ENCODE results near the gene OXSR1. TPM values are rescaled to one million over a fixed set of nuclear protein-coding genes. Genes with fewer than 3 reads are reported as not detected.

The OXSR1 gene
- 35.1 TPM for total RNA-seq (2021; ENCODE audit: unreplicated experiment)
- 16.8 and 18.9 TPM in 2 replicates for polyA plus RNA-seq (2012)
- percentile 91 among the genes with signal in this experiment for Bru-seq, nascent RNA
- BruChase-seq, experiment 1, labeled RNA remaining after a 6-hour chase: percentile 81 among the genes with signal in this experiment
- percentile 83 among the genes with signal in this experiment for BruChase-seq, experiment 2, labeled RNA remaining after a 2-hour chase
- long read RNA-seq, full-length matches to known transcripts: 25 of 53 reads
- long read RNA-seq, partial matches to known transcripts: 18 of 53 reads
- long read RNA-seq, other reads (novel, unspliced or antisense): 10 of 53 reads

- H3K9me2 ChIP-seq (ENCODE audit: insufficient read depth): no peaks in the 10 kb centered on the region
- H3K27ac ChIP-seq (ENCODE audit: low read depth, low read length): peak within 1 kb of the TSS; percentile 90
- peak; percentile 89 for ATAC-seq
- peaks cover 4% of the 10 kb centered on the region; the same call in 1 of the 2 replicates for H4K20me1 ChIP-seq (ENCODE audit: insufficient read depth)
- H2AFZ ChIP-seq (ENCODE audit: low read depth, low read length, poor library complexity, severe bottlenecking): no peak within 1 kb of the TSS
- BruUV-seq (replicated peaks): no TSS peak
- peak within 1 kb of the TSS; percentile 94 for H3K9ac ChIP-seq (ENCODE audit: low read length)
- H3K4me1 ChIP-seq (ENCODE audit: control insufficient read depth in 1 of 2, insufficient read depth in 2 of 2, low read length in 2 of 2): peaks cover 6 to 43% of the 10 kb centered on the region in 2 experiments; a peak in 3 of 4 replicates
- POLR2A ChIA-PET: interaction anchor here (0.6 to 2.4 kb wide), 11 partner anchors 9 to 315 kb away, joined by 3 to 19 read pairs (median 4); partner anchors contain the start of genes ACAA1 and MYD88
- no peaks in the 10 kb centered on the region for H3K27me3 ChIP-seq (ENCODE audit: insufficient read depth, low read length)
- peaks cover 48% of the 10 kb centered on the region for H3K79me2 ChIP-seq (ENCODE audit: insufficient read depth, low read length)
- no peaks in the 10 kb centered on the region for H3K9me3 ChIP-seq (ENCODE audit: control insufficient read depth in 1 of 2, insufficient read depth in 1 of 2, low read depth in 1 of 2, low read length in 2 of 2)
- CTCF ChIA-PET: interaction anchor here (0.7 to 2.0 kb wide), 3 partner anchors 11 to 28 kb away, joined by 3 to 9 read pairs (median 4); partner anchors contain the start of gene ACAA1
- DNase-seq (ENCODE audit: low read depth, low spot score): peak; percentile 100
- H3K4me3 ChIP-seq (replicated peaks in 1 of 2; ENCODE audit: low read depth in 1 of 2, low read length in 2 of 2): peak within 1 kb of the TSS; percentile 88 to 92
- H3K4me2 ChIP-seq (ENCODE audit: low read length): peak within 1 kb of the TSS; percentile 77
- H3K36me3 ChIP-seq (ENCODE audit: control insufficient read depth in 1 of 2, insufficient read depth in 2 of 2, low read length in 2 of 2): no peaks in the 10 kb centered on the region
- RAD21 ChIA-PET (ENCODE audit: low non-redundant PET in 1 of 2, low total read pairs in 2 of 2, uncharacterized antibody in 2 of 2, unreplicated experiment in 2 of 2): interaction anchor here in 1 of 2 experiments (0.7 to 0.8 kb wide), 2 partner anchors 28 to 609 kb away, joined by 3 to 5 read pairs; partner anchors contain the start of gene ACAA1
- intact Hi-C loops (cut with micrococcal nuclease): loop anchor here (2.0 kb wide), 1 partner anchor 28 kb away; the partner anchor contains the start of gene ACAA1
- peak; percentile 79 for TF ChIP-seq POLR2A (IDR thresholded peaks at IDR 0.05; ENCODE audit: borderline replicate concordance, extremely low read depth, insufficient read depth, insufficient read length)
- TF ChIP-seq RAD21 (IDR thresholded peaks at IDR 0.05; ENCODE audit: low read depth): no peak
- no peak for TF ChIP-seq SRF (IDR thresholded peaks at IDR 0.05; ENCODE audit: low read depth)
- peak; percentile 98 for TF ChIP-seq YY1 (IDR thresholded peaks at IDR 0.05; ENCODE audit: extremely low read depth, insufficient replicate concordance, low read depth, low read length)
- TF ChIP-seq ZFX (IDR thresholded peaks at IDR 0.05): no peak; the same call in 1 of the 2 replicates
- TF ChIP-seq SP1 (IDR thresholded peaks at IDR 0.05; ENCODE audit: low read depth): peak; percentile 96
- no peak for TF ChIP-seq JUND (IDR thresholded peaks at IDR 0.05)
- TF ChIP-seq CTCF (IDR thresholded peaks at IDR 0.05 in 2 of 3, conservative IDR thresholded peaks at IDR 0.05 in 1 of 3; ENCODE audit: borderline replicate concordance in 1 of 3, insufficient read depth in 1 of 3, low read depth in 2 of 3, low read length in 2 of 3): no peak
- TF ChIP-seq EGR1 (IDR thresholded peaks at IDR 0.05; ENCODE audit: low read depth): peak; percentile 91
- TF ChIP-seq CEBPB (IDR thresholded peaks at IDR 0.05; ENCODE audit: low read depth): no peak
- TF ChIP-seq, protein P1, sequence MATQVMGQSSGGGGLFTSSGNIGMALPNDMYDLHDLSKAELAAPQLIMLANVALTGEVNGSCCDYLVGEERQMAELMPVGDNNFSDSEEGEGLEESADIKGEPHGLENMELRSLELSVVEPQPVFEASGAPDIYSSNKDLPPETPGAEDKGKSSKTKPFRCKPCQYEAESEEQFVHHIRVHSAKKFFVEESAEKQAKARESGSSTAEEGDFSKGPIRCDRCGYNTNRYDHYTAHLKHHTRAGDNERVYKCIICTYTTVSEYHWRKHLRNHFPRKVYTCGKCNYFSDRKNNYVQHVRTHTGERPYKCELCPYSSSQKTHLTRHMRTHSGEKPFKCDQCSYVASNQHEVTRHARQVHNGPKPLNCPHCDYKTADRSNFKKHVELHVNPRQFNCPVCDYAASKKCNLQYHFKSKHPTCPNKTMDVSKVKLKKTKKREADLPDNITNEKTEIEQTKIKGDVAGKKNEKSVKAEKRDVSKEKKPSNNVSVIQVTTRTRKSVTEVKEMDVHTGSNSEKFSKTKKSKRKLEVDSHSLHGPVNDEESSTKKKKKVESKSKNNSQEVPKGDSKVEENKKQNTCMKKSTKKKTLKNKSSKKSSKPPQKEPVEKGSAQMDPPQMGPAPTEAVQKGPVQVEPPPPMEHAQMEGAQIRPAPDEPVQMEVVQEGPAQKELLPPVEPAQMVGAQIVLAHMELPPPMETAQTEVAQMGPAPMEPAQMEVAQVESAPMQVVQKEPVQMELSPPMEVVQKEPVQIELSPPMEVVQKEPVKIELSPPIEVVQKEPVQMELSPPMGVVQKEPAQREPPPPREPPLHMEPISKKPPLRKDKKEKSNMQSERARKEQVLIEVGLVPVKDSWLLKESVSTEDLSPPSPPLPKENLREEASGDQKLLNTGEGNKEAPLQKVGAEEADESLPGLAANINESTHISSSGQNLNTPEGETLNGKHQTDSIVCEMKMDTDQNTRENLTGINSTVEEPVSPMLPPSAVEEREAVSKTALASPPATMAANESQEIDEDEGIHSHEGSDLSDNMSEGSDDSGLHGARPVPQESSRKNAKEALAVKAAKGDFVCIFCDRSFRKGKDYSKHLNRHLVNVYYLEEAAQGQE (IDR thresholded peaks at IDR 0.05; ENCODE audit: low read depth): no peak
- peak; percentile 55; the same call in 1 of the 2 replicates for TF ChIP-seq SIN3A (IDR thresholded peaks at IDR 0.05; ENCODE audit: low read depth)
- TF ChIP-seq CBX3 (IDR thresholded peaks at IDR 0.05; ENCODE audit: low read depth): peak; percentile 86; the same call in 1 of the 2 replicates
- no peak for TF ChIP-seq EZH2 (IDR thresholded peaks at IDR 0.05)
- TF ChIP-seq, protein P2, sequence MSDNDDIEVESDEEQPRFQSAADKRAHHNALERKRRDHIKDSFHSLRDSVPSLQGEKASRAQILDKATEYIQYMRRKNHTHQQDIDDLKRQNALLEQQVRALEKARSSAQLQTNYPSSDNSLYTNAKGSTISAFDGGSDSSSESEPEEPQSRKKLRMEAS (IDR thresholded peaks at IDR 0.05): peak; percentile 78
- no peak for TF ChIP-seq FOSL1 (IDR thresholded peaks at IDR 0.05; ENCODE audit: low read depth)
- no peak for TF ChIP-seq EZH2phosphoT487 (IDR thresholded peaks at IDR 0.05; ENCODE audit: borderline replicate concordance)
- TF ChIP-seq TCF7L2 (IDR thresholded peaks at IDR 0.05; ENCODE audit: borderline replicate concordance, extremely low read depth, insufficient read depth, insufficient read length): peak; percentile 68
- TF ChIP-seq POLR2AphosphoS5 (IDR thresholded peaks at IDR 0.05; ENCODE audit: low read depth, low read length): peak; percentile 91
- TF ChIP-seq, protein P3, sequence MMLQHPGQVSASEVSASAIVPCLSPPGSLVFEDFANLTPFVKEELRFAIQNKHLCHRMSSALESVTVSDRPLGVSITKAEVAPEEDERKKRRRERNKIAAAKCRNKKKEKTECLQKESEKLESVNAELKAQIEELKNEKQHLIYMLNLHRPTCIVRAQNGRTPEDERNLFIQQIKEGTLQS (IDR thresholded peaks at IDR 0.05): no peak
Observed at GRCh38 chr3:38164952-38165721, at the start of gene OXSR1. Gene OXSR1 (plus strand): TSS chr3:38165537. CDS start chr3:38165877, 340 bp downstream.

Data from HCT116 (cell line).